Cardiac fibroblast (primary cell): Measurements from ENCODE around the gene ZNF415.
A peak's percentile ranks its signal among the peaks of the same experiment; 100 is the strongest.
"Not testable (repeated sequence)": the region's sequence is repeated elsewhere in the genome, so short reads cannot be mapped to it uniquely, and the experiment has no call there.

Experiments
- DNase-seq, 2 donors: peaks; one replicate each; pipeline versions ENCODE4 v3.0.0 to v3.0.0-alpha.2; 2010; ENCODE audit warnings: low read depth in 2 of 2
- H3K4me3 ChIP-seq, 2 donors: replicated peaks in 1 of 2; 1 replicate in 1 of 2; 2 replicates in 1 of 2; pipeline ENCODE4 v1.5.1; 2011; ENCODE audit warnings: low read depth in 2 of 2, low read length in 2 of 2, mild to moderate bottlenecking in 2 of 2, moderate library complexity in 1 of 2
- CTCF ChIP-seq: IDR thresholded peaks from one replicate; pipeline ENCODE4 v1.5.1; 2011; ENCODE audit warnings: low read depth, mild to moderate bottlenecking, low read length, inconsistent platforms

Gene ZNF415

GRCh38 chr19:53131727-53132126 is 983 bp downstream of the ZNF415 start:
- no peak for TF ChIP-seq CTCF

GRCh38 chr19:53131085-53131590 is 1.6 kb downstream of the ZNF415 start:
- no peak for DNase-seq
- TF ChIP-seq CTCF = no peak
- no peak overlapping the region for H3K4me3 ChIP-seq

More at GRCh38 chr19:53131727-53132126, 983 bp downstream of the ZNF415 start:
- no peak for DNase-seq
- H3K4me3 ChIP-seq = no peak overlapping the region

DNA sequence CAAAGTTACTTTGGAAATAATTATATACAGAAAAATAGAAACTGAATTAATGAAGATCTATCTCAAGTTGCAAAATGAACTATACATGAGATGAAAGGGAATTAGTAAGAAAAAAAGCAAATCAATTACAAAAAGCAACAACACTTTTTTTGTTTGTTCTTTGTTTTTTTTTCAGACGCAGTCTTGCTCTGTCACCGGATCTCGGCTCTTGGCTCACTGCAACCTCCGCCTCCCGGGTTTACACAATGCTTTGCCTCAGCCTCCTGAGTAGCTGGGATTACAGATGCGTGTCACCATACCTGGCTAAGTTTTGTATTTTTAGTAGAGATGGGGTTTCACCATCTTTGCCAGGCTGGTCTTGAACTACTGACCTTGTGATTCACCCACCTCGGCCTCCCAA is 2.2 kb downstream of the ZNF415 start:
- H3K4me3 ChIP-seq = no peak overlapping the region
- DNase-seq = no peak
- no peak for TF ChIP-seq CTCF

- DNase-seq, H3K4me3 ChIP-seq: not testable (repeated sequence)
These were observed 5.8 kb downstream of the ZNF415 start for GRCh38 chr19:53126733-53127526.

- TF ChIP-seq CTCF = no peak
- no peak for DNase-seq
These were observed 9.3 kb downstream of the ZNF415 start for GRCh38 chr19:53123400-53123799.

DNA sequence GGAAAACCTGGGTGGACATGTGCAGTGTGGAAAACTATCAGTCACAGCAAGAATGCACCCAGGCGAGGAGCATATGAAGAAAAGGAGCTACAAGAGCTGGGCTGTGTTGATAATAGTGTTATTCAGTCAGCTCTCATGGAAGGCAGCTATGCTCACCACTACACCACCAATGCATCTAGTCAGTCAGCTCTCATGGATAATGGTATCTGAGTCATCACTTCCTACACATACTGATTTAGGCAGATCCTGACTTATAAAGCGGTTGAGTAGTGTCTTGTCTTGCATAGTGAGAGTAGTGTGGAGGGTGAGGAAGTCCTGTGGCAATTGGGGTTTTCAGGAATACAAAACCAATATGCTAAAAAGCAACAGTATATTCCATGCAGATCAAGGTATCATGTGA is 20.4 kb downstream of the ZNF415 start:
- no peak for TF ChIP-seq CTCF
- DNase-seq = peak in 1 of 2 donors; percentile 15
- H3K4me3 ChIP-seq = no peak overlapping the region

More at GRCh38 chr19:53123400-53123799, 9.3 kb downstream of the ZNF415 start:
- H3K4me3 ChIP-seq = no peak overlapping the region

- no peak for TF ChIP-seq CTCF
- no peak overlapping the region for H3K4me3 ChIP-seq
- DNase-seq = no peak
These were observed 23.2 kb downstream of the ZNF415 start for GRCh38 chr19:53109527-53109926.
